ENCODE data around the gene RASSF7. TPM values are rescaled to one million over a fixed set of nuclear protein-coding genes. Genes with fewer than 3 reads are reported as not detected.
"Not testable (repeated sequence)": the region's sequence is repeated elsewhere in the genome, so short reads cannot be mapped to it uniquely, and the experiment has no call there.

RASSF7 gene
- total RNA-seq, 1 donor from 2014 or later: 72.5 TPM

DNA sequence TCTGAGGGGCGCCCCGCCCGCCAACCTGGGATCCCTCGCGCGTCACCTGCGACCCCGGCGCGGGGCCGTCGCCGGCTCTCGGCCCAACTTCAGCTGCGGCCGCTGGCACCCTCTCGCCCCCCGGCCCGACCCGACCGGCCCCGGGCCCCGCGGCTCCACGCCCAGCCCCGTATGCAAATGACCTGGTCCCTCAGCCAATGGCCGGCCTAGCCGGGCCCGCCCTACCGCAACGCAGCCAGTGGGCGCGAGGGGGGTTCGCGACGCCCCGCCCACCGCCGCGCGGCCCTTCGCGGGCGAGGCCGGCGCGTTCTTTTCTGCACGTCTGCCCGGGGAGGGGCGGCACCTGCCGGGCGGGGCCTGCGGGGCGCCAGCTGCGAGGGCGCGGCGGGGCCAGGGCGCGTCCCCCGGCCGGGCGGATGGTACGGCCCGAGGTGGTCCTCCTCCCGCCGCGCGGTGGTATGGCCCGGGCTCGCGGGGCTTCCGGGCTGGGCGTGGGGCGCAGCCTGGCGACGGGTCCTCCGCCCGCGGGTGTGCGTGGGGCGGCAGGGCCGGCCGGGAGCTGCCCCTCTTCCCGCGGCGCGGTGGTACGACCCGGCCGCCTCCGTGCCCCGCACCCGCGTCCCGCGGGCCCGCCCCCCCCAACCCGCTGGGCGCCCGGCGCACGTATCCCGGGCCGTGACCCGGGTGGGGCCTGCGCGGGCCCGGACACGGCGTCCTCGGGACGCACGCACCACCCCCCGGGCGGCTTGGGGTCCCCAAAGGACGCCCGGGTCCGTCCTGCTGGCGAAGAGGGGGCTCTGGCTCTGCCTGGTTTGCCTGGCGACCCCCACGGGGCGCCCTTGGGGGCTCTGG, 7.8 kb downstream of the RASSF7 start:
- H3K4me3 ChIP-seq (ENCODE audit: low read depth, low read length): peak overlapping the region; percentile 74
- peaks cover 2% of the 10 kb centered on the region for H3K36me3 ChIP-seq (ENCODE audit: control insufficient read depth, insufficient read depth, low read length)
- DNase-seq (ENCODE audit: low read depth): peak; percentile 70
- no peaks in the 10 kb centered on the region for H3K27me3 ChIP-seq (ENCODE audit: control insufficient read depth, insufficient read depth, low read length)
- TF ChIP-seq, protein P1, sequence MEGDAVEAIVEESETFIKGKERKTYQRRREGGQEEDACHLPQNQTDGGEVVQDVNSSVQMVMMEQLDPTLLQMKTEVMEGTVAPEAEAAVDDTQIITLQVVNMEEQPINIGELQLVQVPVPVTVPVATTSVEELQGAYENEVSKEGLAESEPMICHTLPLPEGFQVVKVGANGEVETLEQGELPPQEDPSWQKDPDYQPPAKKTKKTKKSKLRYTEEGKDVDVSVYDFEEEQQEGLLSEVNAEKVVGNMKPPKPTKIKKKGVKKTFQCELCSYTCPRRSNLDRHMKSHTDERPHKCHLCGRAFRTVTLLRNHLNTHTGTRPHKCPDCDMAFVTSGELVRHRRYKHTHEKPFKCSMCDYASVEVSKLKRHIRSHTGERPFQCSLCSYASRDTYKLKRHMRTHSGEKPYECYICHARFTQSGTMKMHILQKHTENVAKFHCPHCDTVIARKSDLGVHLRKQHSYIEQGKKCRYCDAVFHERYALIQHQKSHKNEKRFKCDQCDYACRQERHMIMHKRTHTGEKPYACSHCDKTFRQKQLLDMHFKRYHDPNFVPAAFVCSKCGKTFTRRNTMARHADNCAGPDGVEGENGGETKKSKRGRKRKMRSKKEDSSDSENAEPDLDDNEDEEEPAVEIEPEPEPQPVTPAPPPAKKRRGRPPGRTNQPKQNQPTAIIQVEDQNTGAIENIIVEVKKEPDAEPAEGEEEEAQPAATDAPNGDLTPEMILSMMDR (IDR thresholded peaks at IDR 0.05; ENCODE audit: insufficient read depth, low read length, poor library complexity, severe bottlenecking): no peak

DNA sequence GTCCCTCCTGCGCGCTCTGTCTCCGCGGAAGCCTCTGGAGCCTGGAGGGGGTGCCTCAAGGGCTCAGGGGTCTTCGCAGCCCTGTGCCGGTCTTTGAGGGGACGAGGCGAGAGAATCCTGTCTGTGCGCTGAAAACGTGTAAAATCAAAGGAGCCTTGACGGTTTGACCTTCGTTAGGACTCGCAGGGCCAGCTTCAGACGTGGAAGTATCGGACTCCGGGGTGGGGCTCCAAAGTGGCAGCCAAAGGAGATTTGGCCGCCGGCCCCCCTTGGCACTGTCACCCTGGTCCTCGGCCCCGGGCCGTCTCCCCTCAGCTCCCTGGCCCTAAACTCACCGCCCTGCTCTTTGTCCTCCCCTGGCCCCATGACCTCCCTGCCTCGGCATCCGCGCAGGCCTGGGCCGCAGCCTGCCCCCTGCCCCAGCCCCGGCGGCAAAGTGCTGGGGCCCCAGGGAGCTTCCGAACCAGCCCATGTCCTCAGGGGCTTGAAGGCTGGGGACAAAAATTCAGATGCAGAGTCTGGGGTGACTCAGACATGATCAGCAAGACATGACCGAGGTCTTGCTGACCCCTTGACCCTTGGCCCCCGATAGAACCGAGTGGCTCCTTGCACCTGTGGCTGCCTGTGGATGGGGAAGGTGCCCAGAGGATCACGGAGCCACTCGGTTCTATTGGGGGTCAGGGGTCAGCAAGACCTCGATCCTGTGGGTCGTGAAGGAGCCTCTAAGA, 8.6 kb downstream of the RASSF7 start:
- TF ChIP-seq, protein P1 (IDR thresholded peaks at IDR 0.05; ENCODE audit: insufficient read depth, low read length, poor library complexity, severe bottlenecking): no peak

DNA sequence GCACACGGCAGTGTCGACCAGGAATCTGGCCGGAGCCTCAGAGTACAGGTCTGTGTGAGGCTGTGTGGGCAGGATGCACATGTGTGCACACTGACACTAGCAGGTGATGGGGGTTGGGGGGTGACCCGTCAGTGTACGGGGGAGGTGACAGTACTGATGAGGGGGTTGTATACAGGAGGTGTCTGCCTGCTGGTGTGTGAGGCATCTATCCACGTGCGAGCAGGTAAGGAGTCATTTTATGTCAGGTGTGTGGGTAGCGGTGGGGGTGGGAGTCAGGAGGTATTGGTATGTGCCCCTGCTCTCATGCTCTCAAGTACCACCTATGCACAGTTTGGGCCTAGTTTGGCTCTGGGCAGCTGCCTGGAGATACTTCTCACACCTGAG, 11.0 kb downstream of the RASSF7 start:
- Histone ChIP-seq H3K4me3 (ENCODE audit: low read depth, low read length) (no peak overlapping the region), H3K36me3 (ENCODE audit: control insufficient read depth, insufficient read depth, low read length) (no peaks in the 10 kb centered on the region), H3K27me3 (ENCODE audit: control insufficient read depth, insufficient read depth, low read length) (no peaks in the 10 kb centered on the region)
- TF ChIP-seq, protein P1 (IDR thresholded peaks at IDR 0.05; ENCODE audit: insufficient read depth, low read length, poor library complexity, severe bottlenecking): no peak
- no peak for DNase-seq (ENCODE audit: low read depth)

More for the DNA sequence above, 8.6 kb downstream of the RASSF7 start:
- Histone ChIP-seq H3K36me3 (ENCODE audit: control insufficient read depth, insufficient read depth, low read length) (no peaks in the 10 kb centered on the region), H3K27me3 (ENCODE audit: control insufficient read depth, insufficient read depth, low read length) (no peaks in the 10 kb centered on the region), H3K4me3 (ENCODE audit: low read depth, low read length) (peak overlapping the region; percentile 44)
- DNase-seq (ENCODE audit: low read depth): no peak

DNA sequence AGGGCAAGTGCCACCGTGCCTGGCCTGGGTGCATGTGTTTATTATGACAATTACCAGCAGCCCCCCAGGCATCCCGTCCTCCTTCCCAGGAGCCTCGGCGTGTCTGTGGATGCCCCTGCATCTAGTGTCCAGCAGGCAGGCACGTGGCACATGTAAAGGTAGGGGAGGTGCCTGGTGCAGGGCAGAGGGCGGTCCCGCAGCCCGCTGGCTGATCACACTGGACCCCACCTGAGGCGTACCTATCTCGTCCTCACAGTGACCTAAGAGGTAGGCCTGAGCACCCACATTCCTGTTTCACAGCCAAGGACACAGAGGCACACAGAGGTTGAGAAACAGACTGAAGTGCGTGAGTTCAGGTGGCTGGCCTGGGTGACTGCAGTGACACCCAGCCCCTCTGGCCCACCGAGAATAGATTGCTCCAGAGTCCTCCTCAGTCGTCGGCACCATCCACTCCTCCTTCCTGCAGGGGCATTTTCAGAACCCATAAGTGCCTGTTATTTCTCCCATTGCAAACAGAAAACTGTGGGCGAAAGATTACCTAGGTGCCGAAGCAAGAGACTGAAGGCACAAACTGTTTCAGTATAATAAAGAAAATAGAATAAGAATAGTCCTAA, 12.5 kb downstream of the RASSF7 start:
- TF ChIP-seq, protein P1 (IDR thresholded peaks at IDR 0.05; ENCODE audit: insufficient read depth, low read length, poor library complexity, severe bottlenecking): no peak
- no peak for DNase-seq (ENCODE audit: low read depth)
- no peaks in the 10 kb centered on the region for H3K36me3 ChIP-seq (ENCODE audit: control insufficient read depth, insufficient read depth, low read length)
- no peak overlapping the region for H3K4me3 ChIP-seq (ENCODE audit: low read depth, low read length)
- H3K27me3 ChIP-seq (ENCODE audit: control insufficient read depth, insufficient read depth, low read length): no peaks in the 10 kb centered on the region

DNA sequence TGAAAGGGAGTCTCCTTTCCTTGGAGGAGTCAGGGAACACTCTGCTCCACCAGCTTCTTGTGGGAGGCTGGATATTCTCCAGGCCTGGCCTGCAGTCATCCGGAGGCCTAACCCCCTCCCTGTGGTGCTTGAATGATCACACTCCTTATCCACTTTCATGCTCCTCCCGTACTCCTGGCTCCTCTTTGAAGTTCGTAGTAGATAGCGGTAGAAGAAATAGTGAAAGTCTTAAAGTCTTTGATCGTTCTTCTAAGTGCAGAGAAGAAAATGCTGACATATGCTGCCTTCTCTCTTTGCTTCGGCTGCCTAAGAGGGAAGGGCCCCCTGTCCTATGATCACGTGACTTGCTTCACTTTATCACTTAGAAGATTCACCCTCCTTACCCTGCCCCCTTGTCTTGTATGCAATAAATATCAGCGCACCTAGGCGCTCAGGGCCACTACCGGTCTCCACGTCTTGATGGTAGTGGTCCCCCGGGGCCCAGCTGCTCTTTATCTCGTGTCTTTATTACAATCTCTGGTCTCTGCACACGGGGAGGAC, 13.3 kb downstream of the RASSF7 start:
- not testable (repeated sequence) for H3K36me3 ChIP-seq (ENCODE audit: control insufficient read depth, insufficient read depth, low read length); DNase-seq (ENCODE audit: low read depth); H3K27me3 ChIP-seq (ENCODE audit: control insufficient read depth, insufficient read depth, low read length)
- peak overlapping the region; percentile 71 for H3K4me3 ChIP-seq (ENCODE audit: low read depth, low read length)

Data from kidney epithelial cell (primary cell).